SW480 (cell line): ENCODE measurements around the gene PDE4D.
"Not testable (repeated sequence)": the region's sequence is repeated elsewhere in the genome, so short reads cannot be mapped to it uniquely, and the experiment has no call there.

Experiments
- DNase-seq: peaks from one replicate; pipeline ENCODE4 v3.0.0-alpha.2; 2016; ENCODE audit warnings: low spot score

Gene PDE4D

DNA sequence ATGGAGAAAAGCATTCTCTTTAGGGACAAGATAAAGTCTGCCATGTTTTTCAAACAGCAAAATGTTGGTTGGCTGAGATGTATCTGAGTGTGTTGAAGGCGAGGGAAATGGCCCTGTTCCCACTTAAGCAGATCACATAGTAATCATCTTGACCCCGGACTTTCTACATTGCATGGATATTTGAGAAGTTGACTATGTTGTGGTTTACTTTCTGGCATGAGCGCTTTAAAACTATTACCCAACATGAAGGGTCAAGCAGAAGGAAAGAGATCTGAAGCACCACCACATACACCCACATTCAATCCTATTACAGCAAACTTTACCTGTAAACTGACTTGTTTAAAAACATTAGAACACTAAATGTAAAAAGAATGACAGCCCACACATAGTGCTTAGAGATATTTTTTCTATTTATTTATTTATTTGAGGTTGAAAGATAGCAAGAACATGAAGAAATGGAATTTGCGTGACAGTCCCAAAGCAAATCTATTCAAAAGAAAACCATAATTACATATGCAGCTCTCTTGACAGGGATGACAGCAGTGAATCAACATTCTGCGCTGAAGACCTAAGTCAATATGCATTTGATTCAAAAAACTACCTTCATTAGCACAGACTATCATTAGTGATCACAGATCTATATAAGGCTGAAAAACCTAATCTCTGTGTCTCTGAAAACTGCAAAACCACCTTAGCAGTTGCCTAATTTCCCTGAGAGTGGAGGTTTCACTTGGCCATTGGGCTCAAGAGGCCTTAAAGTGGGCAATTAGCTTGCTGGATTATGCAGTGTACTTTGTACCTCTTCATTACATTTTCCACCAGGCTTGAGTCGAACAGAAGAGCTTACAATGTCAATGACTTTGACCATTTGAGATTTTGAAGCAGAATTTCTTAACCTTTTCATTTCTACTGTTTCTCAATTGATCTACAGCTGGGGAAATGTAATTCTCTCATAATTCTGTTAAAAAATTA, 195.0 kb downstream of the PDE4D start:
- no peak for DNase-seq

DNA sequence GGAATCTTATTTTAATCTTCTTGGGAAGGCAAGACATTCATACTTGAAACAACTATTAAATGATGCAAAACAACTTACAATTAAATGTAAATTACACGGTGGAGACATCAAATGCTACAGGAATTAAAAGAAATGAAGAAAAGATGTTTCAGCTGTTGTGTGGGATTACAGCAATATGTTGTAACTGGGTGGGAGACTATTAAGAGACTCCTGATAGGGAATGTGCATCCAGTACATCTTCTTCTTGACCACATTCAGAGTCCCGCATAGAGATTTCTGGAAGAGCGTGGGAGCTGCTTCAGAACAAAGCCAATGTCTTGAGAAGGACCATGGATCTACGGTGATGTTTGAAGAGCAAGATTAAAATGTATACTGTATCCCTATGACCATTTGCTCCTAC, 199.1 kb downstream of the PDE4D start:
- DNase-seq: no peak

DNA sequence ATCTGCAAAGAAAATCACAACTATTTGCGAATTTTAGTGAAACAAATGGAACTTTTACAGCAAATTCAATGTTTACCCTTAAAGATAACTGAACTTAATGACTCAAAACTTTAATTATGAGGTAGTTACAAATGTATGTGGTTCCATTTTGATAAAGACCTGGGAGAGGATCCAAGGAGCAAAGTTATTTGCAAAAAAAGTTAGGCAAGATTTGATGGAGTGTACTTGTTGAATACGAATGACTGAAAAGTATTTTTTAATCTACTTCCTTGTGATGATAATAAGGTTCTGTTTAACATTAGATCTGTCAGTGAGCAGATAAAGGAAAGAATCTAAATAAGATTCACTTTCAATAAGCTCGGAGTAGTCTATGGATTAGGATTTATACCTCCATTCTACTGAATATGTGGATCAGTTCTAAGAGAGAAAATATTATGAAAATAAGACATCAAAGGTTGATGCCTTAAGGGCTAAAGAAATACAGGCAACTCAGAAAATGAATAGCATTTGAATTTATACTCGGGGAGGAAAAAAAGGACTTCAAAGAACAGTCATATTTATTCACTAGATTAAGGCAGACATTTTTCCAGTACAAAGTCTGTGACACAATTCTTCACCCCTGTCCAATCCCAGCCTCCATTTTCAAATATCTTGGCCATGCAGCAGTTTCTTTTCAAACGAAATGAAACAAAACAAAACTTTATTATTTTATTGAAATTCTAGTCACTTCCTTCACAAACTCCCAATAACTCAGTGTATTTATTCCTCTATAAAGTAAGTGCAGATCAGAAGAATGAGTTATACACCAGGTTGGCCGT, 199.8 kb downstream of the PDE4D start:
- no peak for DNase-seq

DNA sequence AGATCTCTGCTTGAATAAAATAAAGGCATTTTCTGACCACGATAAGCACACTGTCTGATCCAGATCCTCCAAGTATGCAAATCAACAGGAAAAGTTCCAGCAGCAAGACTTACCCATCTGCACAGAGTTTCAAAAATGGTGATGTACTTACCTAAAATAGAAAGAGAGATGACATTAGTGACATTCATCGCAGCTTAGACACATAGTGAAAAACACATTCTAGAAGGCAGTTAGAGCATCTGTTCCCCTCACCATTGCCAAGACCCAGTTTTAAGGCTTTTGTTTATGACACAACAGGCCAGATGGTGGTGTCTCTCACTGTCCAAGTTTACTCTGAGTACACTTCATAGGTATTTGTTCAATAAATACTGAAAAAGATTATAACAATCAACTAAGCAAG, 207.7 kb downstream of the PDE4D start:
- no peak for DNase-seq

DNA sequence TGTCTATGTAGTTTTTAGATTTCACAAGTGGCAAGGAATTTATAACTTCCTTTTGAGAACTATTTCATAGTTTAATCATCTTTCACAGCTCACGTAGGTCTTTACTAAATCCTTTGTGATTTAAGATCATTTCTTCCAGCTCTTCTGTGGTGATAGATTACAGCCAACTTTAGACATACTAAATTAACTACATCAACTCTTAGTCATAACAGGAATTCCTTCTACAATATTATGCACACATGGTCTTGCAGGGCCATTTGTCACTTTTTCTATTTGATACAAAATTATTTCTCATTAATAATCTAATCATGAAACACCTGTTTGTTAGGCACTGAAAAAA, 208.4 kb downstream of the PDE4D start:
- DNase-seq: no peak

DNA sequence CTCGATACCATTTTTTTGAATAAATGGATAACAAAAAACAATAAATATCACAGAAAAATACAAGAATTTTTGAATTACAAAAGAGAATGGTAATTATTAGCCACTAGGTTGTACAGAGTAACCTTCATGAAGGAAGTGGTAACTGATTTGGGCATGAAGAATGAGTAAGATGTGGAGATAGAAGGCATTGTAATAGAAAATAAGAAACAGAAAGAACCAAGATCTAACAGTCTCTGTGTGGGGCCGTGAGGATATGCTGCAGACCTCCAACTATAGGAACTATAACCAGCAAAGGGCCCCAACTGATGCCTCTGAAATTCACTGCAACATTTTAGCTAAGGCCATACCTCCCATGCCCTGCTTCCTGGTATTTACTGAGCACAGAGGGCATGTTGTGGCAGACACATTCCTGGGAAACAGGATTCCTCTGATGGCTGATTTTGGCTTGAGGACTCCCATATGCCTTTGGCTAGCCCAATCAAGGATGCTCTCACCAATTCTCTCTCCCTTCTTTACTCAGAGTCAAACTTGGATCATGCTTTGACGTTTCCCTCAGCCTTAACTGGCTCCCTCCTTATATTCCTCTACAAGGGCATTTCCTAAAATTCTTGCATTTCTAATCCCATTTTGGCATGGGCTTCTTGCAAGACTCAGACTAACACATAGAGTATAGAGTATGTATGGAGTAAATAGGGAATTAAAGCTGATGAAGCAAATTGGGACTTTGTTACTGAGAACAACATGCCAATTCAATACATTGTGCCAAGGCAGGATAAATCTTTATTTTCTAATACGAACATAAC, 208.9 kb downstream of the PDE4D start:
- no peak for DNase-seq

DNA sequence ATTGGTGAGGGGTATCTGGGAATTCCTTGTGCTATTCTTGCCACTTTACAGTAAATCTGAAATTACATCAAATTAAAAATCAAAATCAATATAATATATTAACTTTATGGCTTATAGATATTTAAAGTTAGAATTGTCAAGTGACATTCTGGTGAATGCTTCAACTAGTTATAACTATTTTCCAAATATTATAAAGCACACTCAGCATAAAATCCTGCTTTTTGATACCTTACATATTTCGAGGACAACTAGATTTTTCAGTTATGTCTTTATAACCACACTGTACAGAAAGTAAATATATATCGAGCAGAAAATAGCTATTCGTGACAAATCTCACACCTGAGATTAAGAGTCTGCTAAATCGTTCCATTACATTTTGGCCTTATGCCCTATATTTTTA, 210.2 kb downstream of the PDE4D start:
- DNase-seq: no peak

DNA sequence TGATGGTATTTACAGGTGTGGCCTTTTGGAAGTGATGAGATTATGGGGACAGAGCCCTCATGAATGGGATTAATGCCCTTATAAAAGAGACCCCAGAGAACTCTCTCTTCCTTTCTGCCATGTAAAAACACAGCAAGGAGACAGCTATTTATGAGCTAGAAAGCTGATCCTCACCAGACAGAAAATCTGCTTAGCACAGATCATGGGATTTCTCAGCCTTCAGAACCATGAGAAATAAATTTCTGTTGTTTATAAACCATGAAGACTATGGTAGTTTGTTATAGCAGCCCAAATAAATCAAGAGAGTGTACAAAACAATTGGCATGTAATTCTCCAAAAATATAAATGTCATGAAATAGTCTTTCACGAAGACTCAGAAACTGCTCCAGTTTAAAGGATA, 211.0 kb downstream of the PDE4D start:
- DNase-seq: no peak

DNA sequence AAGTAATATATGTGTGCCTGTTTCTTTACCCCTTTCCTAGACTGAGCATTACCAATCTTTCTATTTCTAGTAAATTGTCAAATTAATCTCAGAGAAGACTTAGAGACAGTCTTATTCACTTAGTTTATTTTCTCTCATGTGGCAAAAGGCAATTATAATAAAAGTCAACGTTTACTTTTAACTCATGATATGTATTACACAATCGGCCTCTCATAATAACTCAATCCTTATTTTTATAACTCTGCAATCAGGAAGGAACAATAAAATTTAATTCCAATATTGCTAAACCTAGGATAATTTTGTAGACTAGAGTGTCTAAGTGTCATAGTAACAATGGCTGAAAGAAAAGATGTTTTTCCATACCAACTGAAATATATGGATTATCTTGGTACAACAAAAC, 214.6 kb downstream of the PDE4D start:
- no peak for DNase-seq

DNA sequence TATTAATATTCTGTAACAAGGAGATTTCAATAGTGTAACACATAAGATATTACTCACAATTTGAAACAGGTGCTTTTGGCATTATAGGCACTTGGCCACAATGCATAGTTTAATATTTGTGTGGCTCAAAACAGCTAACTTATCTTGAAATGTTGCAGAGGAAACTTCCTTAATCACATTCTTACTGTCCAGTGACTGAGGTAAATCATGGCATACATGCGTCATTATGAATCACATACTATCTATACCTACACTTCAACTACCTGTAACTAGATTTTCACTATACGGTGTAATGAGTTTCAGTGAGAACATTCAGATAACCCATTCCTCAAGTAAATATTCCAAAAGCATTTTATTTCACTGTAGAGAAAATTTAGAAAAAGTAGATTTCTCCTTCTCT, 218.8 kb downstream of the PDE4D start:
- no peak for DNase-seq

DNA sequence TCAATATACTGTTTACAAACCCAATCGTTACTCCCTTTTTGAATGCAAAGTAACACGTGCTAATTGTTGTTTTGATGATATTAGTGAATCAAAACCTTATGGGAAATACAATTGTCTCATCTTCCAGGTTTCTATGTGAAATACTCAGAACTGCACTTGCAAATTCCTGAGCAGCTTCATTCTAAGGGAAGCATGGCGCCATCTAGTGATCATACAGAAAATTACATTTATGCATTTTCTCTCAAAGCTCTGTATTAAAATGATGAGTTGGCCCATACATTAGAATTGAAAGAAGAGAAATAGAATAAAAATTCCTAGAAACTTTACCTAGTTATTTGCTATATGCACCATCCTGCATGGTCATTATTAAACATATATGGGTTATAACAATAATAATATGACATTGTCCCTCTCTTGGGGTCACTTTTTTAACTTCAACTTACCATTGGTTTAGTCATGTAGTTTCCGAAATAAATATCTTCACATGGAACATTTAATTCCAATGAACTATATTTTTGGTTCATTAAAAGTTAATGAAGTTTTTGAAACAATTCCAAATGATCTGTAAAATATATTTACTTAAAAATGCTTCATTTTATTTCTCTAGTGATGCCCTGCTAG, 220.0 kb downstream of the PDE4D start:
- DNase-seq: peak; percentile 63

DNA sequence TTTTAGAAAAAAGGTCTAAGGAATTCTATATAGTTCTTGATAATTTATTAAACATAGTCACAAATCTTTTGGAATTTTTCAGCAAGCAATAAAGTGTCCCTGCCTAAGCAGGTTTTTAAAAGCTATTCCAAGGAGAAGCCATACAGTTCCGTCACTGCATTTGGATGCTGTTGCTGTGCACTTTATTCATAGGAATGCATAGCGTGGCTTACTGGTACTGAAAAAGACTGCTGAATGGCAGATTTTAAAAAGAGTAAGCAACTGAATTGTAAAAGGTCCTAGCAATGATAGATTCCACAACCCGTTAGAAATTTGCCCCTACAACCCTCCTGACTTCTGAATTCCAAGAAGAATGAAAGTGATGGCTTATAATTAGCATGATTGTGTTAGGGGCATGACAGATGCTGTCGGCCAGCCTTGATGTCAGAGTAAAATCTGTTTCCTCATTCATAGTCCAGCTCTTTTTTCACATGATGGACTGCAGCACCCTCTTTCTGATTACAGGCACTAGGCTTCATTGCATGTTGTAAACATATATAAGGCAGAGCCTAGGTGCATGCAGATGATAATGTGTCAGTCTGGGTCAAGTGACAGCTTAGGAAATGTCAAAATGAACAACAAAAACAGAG, 227.0 kb downstream of the PDE4D start:
- DNase-seq: no peak

DNA sequence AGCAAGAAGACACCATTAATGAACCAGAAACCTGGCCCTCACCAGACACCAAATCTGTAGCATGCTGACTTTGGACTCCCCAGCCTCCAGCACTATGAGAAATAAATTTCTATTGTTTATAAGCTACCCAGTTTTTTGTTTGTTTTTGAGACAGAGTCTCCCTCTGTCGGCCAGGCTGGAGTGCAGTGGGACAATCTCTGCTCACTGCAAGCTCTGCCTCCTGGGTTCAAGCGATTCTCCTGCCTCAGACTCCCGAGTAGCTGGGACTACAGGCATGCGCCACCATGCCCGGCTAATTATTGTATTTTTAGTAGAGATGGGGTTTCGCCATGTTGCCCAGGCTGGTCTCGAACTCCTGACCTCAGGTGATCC, 227.7 kb downstream of the PDE4D start:
- DNase-seq: not testable (repeated sequence)

DNA sequence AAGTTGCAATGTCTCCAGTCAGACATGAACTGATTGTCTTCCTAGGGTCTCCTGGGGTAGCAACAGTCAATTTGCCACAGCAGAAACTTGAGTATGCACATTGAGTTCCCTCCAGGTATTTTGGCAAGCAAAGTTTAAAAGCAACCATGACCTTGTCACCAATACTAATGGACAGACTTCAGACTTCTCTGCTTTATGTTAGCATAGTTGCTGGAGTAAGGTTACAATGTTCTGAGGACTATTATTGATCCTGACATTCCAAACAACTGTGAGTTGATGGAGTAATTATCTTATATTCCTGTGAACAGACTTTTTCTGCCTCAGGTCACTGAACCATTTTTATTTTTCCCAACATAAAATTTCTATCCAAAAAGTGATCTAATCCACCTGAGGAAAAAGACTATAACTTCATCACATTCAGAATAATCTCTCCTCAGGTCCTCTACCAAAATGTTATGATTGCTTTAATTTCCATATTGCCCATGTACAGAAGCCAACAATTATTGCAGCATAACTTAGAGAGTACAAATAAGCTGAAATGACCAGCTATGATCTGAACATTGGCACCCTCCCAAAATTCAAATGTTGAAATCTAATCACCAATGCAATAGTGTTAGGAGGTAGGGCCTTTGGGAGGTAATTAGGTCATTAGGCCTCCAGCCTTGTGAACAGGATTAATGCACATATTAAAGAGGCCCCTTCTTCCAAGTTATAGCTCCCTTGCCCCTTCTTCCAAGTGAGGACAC, 228.3 kb downstream of the PDE4D start:
- no peak for DNase-seq

DNA sequence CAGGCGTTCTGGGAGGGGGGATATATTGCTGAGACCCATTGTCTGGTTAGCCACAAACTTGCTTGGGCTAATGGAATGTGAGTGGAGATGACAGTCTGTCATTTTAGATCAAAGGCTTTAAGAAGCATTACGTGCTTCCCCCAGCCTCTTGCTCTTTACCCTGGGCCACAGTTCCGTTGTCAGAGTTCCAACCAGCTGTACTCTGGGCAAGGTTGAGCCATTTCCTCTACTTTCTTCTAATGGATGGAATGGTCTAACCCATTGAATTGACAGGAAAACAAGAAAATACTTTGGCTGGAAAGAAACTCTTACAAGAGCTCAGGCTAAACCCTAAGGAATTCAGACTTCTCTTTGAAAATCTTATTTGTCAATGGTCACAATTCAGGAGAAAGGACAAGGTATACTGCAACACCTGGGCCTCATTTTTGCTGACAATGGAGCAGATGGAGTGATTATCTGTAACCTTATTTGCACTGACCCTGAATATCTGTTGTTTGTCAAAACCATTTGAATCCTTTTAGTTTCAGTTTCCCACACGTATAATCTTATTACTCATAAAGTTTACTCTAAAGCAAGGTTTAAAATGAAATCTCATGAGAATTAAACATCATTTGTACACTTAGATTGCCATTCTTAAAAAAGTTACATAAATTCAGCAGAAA, 231.4 kb downstream of the PDE4D start:
- DNase-seq: peak; percentile 89

DNA sequence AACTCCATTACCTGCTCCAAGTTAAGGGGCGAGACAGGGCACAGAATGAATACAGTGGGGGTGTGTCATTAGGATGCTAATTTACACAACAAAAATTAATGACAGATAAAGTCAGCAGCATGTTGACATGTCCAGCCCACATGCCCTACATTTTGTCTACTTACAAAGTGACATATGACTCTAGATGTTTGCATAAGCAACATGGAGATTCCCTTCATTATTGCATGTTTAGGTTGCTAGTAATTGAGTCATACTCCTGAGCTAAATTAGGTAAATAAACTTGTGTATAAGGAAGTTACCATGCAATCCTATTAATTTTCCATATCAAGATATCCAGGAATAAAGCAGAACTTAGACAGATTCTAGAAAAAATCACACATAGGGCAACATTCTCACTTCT, 232.2 kb downstream of the PDE4D start:
- peak; percentile 72 for DNase-seq

DNA sequence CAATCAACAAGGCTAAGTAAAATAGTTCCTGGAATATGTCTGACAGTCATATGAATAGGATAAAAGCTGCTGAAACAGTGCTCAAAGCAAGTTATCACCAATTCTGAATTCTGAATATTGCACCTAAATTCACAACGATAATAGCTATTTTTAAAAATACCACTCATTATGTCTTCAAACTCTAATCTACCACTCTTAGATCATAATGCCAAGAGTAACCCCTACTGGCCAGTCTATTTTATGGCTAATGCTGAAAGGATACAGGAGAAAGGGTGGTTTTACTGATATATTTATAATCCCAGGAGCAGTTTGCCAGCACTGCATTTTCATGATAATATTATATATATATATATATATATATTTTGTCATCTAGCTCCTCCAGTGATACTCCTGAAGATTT, 232.8 kb downstream of the PDE4D start:
- DNase-seq: no peak

DNA sequence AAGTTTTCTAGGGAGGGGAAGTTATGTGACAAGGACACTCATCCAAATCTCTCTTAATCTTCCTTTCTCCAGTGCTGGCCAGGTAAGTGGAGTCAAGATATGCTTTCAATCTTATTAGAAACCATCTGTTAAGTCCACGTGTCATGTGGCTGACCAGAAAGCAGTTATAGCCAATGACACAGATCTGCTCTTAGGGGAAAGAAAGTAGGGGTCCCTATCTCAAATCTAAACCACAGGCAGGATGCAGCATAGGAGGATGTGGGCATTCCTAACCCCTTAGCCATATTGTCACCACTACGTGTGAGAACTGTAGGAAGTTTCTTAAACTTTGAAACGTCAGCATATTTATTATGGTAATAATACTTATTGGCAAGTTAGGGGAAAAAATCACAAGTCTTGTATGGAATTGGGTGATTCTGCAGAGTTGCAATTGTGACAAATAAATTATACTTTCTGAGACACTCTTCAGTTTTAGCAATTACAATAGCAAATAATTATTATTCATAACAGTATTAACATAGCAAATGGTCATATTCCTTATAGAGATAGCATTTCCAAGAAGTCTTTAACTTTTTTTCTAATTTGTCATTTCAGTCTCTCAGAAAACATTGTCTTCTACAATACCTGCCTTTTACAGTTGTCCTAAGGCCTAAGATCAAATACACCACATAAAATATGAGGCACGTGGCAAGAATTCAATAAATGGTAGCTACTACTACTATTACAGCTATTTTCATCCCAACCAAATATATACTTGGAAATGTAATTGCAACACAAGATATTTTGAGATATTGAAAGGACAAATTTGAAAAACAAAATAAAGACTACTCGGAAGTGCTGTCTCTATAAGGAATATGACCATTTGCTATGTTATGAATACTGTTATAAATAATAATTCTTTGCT, 236.9 kb downstream of the PDE4D start:
- no peak for DNase-seq

DNA sequence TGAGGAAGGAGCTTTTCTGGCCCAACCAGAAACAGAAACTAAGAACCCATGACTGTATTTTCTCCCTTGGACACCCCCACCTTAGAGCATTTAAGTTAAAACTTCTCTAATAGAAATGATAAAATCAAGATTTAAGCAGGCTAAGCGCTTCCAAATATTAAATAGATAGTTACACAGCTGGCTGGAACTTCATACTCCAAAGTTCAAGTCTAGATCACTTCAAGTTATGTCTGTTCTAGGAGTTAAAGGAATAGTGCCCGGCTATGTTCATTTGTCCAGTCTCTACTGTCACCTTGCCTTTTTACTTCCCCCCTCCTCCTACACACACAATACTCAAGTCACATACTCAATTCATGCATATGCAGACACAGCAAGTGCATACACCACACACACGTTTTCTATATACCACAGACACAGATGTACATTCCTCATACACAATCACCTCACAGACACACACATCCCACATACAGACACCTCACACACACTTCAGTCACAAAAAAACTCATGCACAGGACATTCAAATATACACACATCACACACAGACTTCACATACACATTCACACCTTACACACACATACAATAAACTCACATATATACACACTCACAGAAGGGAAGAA, 237.7 kb downstream of the PDE4D start:
- no peak for DNase-seq
